GM04503 (cell line): ENCODE measurements around the gene AOX1.
"Not testable (repeated sequence)": the region's sequence is repeated elsewhere in the genome, so short reads cannot be mapped to it uniquely, and the experiment has no call there.

Experiments used
- DNase-seq: peaks from one replicate; pipeline ENCODE4 v3.0.0-alpha.2; 2012; ENCODE audit warnings: low read depth

AOX1 gene

DNA sequence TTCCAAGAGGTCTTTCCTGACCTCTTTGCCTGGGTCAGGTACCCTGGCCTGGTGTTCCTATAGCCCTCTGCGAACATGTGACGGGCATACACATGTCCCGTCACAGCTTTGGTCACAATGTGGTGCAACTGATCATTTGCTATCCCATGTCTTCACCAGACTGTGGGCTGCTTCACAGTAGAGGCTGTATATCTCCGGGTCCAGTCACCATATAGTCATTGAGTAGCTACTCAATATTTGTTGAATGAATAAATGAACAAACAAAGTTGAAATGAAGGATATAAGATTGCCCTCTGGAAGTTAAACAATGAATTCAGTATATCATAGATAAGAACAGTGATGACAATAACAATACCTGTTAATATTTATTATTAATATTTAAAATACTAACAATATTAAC, 16.8 kb downstream of the AOX1 start:
- DNase-seq = no peak

DNA sequence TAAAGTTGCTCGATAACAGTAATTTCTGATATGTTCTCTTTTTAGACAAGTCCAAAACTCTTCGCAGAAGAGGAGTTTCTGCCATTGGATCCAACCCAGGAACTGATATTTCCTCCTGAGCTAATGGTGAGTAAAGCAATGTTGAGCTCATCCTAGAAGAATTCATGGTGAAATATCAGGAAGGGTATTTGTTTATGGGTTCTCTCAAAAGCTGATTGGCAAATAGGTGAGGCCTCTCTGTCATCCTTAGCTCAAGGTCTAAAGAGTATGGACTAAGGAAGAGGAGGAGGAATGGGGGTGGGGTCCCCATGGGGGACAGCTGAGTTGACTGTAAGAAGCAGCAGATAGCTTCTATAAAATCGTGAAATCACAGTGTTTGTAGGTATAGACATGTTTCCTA, 18.2 kb downstream of the AOX1 start:
- DNase-seq = no peak

DNA sequence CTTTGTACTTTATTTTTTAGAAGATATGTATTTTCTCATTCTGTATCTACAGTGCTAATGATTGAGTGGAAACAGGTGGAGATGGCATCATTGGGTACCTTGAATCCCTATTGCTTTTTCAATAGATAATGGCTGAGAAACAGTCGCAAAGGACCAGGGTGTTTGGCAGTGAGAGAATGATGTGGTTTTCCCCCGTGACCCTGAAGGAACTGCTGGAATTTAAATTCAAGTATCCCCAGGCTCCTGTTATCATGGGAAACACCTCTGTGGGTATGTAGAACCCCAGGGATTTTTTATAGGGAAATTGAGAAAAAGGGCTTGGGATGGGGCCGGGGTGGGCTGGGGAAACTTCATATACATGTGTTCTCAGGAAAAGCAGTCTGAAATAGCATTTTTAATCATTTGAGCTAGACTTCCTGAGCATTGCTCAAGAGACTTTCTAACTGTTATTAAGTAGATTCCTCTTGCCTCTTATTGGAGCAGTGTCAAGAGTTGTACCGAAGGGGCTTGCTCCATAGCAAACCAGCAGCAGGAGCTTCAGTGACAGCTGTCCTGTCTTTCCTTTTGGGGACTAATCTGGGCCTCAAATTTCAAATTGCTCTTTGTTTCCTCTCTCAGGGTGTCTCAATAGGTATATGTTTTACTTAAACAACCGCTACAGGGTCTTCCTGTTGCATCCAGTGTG, 18.9 kb downstream of the AOX1 start:
- no peak for DNase-seq

DNA sequence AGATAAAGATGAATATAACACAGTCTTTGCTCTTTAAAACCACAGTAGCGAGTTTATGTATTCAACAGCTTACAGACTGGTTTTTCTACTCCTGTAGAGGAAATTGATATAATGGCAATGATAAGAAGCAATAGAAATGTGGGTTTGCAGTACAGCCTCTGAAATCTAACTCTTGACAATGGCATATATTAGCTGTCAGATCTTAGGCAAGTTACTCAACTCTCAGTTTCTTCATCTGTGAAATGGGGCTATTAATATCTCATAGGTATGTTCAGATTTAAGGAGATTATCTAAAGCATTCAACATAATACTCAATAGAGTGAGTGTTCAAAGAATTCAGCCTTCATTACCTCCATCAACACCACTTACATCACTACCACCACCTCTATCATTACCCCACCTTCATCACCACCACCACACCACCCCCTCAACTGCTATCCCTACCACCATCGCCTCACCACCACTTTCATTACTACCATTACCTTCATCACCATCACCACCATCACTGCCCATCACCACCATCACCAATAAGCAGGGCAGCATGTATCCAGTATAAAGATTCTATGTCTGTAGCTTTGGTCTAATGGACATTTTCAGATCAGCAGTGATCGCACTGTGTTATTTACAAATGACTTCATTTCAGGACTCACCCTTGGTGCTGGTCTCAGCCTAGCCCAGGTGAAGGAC, 22.7 kb downstream of the AOX1 start:
- DNase-seq = no peak

DNA sequence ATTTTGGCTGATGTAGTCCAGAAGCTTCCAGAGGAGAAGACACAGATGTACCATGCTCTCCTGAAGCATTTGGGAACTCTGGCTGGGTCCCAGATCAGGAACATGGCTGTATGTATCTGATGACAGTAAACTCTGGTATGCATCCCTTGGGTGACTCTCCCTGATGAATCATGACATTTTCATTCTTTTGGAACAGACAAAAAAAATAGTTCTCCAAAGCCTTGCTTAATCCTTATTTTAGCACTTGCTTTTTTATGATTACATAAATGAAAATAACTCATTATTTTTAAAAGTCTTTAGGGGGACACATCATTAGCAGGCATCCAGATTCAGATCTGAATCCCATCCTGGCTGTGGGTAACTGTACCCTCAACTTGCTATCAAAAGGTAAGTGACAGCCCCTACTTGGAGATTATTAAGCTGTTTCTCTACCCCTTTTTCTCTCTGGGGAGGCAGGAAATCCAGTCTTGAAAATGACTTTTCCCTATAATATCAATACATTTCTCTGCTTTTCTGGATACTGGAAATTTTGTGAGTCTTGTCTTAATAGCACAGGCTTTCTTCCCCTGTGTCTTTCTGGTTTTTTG, 23.3 kb downstream of the AOX1 start:
- peak; percentile 82 for DNase-seq

DNA sequence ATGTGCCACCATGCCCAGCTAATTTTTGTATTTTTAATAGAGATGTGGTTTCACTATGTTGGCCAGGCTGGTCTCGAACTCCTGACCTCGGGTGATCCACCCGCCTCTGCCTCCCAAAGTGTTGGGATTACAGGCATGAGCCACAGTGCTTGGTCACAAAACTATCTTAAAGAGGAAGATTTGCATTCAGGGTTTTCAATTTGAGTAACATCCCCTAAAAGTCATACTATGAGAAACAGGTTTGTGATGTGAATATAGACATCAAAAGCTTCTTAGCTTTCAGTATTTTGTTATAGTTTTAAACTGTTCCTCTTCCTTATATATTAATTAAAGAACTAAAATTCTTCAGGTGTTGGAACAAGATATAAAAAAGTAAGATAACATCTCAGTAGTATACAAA, 24.4 kb downstream of the AOX1 start:
- not testable (repeated sequence) for DNase-seq

DNA sequence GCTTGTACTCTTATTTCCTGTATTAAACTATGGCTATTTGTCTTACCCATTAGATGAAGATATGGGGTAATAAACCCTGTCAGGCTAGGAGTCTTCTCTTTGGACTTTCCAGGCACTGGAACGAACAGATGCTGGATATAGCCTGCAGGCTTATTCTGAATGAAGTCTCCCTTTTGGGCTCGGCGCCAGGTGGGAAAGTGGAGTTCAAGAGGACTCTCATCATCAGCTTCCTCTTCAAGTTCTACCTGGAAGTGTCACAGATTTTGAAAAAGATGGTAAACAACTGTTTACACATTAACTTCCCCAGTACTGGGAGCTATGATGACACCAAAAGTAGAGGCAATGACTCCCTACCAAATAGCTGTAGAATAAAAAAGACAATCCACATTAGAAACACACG, 27.9 kb downstream of the AOX1 start:
- no peak for DNase-seq

DNA sequence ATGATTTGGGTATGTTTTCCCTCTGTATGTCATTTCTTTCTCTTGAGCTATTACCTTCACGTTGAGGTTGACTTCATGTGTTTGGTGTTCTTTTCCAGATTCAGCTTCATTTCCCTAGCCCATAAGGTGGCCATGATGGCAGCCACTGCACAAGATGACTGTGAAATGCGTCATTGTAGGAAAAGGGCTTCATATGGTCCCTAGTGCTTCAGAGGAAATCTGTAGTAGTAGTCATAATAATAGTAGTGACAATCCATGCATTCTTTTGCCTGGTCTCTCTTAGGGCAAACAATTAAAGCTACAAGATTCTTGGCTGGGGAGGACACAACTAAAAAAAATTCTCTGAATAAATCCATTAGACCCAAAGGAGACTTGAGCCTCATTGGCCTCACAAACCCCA, 28.4 kb downstream of the AOX1 start:
- no peak for DNase-seq

DNA sequence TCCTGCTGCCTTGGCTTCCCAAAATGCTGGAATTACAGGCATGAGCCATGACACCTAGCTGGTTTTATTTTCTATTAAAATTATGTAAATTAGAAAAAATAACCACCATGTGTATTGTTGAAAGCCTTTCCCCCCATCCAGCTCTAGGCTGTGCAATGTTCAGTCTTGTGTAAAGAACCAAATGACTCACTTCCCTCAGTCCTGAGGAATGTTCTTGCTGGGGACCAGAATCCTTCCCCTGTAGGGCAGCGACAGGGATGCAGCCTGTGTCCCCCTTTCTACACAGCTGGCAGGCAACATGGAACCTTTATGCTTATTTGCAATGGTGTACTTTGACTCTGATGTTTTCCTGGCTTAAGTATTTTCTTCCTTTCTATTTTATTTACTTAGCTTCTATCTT, 29.4 kb downstream of the AOX1 start:
- DNase-seq = no peak

DNA sequence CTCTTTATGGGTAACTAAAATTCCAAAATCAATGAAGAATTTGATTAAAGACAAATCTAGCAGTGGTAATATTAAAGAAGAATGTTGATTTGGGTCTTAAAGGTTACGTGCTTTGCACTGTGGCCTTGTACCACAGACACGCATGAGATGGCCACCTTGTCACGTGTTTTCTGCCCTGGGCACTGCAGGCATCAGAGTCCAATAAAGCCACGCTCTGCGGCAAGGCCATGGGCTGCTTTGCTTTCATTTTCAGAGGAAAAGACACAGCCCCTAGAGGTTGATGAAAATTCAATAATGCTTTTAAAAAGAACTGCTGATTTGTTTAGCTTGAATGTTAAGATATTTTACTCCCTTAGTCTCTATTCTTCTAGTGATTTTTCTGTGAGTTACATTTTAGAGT, 30.4 kb downstream of the AOX1 start:
- no peak for DNase-seq

DNA sequence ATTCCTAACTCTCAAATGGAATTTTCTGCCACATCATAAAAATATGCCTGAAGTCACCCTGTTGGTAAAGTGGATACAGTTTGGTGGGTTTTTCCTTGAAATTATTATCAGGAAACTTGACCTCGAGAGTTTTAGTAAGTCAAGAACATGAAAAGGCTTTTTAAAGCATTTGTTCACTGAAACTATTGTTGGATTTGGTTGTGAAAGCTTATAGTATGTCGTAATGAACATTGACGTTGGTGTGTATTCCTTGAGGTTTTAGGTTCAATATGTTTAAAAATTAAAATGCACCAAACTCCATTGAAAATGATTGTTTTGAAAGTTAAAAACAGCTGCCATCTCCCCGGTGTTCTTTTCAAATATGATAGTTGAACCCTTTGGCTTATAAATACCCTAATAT, 30.8 kb downstream of the AOX1 start:
- DNase-seq = no peak

DNA sequence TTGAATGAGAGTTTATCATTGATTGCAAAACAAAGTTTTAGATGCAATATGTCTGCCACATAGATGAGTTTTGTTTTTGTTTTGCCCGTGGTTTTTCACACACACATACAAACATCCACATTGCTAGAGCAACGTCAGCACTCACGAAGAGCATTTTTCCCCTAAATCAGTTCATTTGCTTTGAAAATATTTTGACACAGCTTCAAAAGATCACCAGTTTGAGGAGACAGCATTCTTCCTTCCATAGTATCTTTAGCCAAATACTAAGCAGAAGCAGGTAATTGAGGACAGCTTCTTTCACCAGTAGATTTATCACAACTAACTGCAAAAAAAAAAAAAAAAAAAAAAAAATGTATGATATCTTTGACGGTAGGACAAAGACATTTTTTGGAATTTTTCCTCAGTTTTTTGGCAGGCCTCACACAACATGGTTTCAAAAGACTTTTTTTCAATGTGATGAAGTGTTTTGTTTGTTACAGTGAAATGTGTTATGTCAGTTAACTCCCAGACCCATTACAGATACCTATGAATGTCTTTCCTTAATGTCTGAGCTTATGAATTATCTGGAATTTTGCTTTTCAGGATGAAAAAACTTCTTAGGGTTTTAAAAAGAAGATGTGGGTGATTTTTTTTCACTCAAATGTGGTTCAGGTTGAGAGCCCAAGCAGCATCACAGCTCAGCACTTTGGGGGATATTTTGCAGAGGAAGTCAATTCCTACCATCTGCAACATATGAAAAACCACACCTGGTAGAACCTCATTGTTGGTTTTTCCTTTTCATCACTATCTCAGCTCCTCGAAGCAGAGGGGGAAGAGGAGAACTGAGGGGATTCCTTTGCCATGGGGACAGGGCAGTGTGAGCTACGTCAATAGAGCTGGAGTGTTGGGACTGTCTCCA, 31.6 kb downstream of the AOX1 start:
- no peak for DNase-seq

DNA sequence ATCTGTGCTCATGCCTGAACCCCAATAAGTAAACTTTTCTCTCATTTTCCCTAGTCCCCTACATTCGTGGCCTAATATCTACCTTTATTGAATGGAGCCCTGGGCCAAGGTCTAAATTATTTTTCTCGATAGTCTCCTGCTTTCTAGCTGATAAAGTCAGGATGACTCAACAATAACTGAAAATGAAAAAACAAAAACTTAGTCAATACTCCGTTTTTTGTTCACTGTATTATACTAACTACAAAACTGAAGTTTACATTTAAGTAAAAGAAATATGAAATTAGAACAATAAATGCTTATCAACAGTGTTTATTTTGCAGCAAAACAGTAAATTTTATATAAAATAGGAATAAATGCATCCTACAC, 32.2 kb downstream of the AOX1 start:
- no peak for DNase-seq

DNA sequence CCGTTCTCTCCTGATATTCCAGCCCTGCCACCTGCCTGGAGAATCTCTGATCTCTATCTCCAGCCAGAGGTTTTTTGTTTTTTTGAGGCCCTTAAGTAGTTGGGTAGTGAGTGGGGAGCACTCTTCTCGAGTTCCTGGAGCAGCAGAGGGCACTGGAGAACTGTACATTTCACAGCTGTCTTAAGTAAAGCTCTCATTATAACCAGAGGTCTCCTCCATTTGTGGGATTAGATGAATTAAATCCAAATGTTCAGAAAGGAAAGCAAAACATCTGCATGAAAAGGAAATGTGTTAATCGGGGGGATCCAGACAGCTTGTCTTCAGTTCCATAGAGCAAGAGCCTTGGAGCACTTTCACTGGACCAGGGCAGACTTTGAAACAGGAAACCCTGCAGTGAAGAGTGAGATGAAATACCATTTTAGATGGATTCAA, 32.8 kb downstream of the AOX1 start:
- DNase-seq = no peak

DNA sequence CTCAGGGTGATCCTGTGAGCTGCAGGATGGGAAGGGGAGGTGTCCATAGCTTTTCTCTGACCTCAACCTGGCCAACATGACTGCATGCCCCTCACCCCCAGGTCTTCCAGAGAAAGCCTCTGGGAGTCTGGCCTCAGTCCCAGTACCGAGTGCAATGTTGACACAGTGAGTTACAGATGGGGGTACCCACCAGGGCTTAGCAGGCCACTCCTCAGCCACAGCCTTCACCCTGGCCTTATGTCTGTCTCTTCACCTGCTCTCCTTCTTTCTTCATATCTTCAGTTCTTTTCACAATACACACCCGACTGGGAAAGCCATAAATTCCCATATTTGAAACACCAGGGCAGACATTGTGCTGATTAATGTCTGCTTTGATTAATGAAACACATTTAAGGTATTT, 33.5 kb downstream of the AOX1 start:
- no peak for DNase-seq

DNA sequence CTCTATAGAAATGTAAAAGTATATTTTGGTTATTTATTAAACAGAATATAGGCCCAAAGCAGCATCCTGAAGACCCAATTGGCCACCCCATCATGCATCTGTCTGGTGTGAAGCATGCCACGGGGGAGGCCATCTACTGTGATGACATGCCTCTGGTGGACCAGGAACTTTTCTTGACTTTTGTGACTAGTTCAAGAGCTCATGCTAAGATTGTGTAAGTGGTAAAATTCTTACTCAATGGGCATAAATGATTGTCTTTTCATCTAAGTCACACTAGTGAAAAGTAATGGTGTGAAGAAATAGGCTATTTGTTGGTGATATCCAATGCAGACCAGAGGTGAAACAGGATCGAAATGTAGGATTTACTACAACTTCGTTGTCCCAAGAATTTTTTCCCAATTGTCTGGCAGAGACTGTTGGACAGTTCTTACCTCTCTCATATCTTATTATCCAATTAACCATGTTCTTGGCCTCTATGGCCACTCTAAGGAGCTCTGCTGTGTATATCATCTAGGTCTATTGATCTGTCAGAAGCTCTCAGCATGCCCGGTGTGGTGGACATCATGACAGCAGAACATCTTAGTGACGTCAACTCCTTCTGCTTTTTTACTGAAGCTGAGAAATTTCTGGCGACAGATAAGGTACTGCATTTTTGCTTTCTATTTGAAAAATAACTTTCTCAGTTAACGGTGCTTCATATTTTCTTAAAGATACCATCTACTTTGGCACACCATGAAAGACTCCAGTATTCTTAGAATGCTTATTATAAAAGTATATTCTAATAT, 35.0 kb downstream of the AOX1 start:
- no peak for DNase-seq

DNA sequence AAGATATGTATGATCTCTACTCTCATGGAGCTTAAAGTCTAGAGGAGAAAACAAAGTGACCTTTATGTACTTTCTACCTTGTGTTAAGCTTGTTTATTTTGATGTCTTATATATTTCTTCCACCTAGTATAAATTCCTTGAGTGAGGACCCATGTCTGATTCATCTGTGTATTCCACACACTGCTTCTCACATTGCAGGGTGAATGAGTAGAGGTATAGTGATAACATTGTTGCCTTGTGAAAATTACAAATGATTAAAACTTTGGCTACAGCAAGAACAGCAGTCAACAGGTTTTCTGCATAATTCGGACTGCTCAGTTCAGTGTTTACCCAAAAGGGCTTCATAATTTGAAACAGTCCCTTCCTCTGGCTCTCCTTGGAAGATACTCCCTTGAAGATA, 36.3 kb downstream of the AOX1 start:
- DNase-seq = no peak

DNA sequence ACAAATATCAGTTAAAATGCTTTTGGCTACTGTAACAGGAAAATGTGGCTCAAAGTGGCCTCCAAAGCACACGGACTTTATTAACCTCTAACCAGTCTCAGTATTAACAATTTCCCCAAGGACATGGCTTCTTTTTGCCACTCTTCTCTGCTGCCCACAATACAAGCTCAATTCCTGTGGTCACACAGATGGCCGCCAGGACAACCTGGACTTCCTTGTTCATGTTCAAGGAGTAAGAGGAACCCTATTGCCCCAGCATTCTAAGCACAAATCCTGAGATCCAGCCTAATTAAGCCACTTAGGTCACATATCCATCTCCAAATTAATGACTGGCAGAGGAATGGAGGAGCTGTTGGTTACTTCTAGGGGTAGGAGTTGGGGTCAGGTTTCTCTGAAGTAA, 38.2 kb downstream of the AOX1 start:
- no peak for DNase-seq

DNA sequence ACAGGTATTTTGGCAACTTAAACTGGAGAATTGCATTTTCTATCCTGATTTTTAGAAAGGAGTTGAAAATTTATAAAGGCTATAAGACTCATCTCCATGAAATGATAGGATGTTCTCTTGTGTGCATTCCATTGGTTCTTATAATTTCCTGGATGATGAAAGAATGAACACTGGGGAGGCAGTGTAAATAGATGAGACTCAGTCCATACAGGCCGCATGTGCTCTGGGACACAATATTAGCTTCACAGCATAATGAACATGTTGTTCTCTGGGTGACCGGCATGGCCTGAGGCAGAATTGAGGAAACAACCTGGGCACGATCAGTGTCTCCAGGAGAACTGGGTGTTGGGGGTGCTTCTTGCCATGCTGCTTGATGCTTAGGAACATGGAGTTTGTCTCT, 38.8 kb downstream of the AOX1 start:
- DNase-seq = no peak

DNA sequence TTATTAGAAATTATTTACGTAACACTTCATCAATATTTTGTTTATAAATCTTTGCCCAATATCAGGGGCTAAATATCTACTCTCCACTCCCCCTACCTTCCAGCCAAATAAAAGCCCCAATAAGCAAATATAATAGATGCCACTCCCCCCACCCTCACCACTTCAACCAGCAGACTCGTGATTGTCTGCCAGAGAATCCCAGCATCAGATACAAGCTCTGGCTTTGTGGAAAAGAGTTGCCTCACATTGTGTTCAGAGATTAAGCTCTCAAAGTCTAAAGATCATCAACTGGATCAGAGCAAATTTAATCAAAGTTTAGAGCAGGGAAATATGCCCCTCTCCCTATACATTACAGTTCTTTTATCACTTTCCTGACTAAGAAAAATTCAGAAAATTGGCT, 39.5 kb downstream of the AOX1 start:
- no peak for DNase-seq

DNA sequence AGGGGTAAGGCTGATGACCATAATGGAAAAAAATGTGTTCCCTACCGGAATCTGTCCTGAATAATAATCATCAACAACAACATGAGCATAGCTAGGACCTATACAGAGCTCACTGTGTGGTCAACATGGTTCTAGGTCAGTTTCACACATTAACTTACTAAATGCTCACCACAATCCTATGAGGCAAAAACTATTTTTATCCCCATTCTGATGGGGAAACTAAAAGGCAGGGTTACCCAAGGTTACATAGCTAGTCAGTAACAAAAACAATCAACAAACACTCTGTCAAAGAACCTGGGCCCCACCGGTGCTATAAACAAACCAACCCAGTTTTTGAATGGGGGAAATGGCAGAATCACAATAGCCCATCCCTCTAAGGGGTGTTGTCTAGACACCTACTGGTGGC, 40.1 kb downstream of the AOX1 start:
- no peak for DNase-seq
